Hepatocyte (in vitro differentiated cells): Measurements from ENCODE around the gene HTR3D. TPM values are rescaled to one million over a fixed set of nuclear protein-coding genes. Genes with fewer than 3 reads are reported as not detected.
A peak's percentile ranks its signal among the peaks of the same experiment; 100 is the strongest.
"Not testable (repeated sequence)": the region's sequence is repeated elsewhere in the genome, so short reads cannot be mapped to it uniquely, and the experiment has no call there.

Experiments used
- DNase-seq: peaks from one replicate; pipeline ENCODE4 v3.0.0-alpha.2; 2016; ENCODE audit warnings: low spot score
- H2AFZ ChIP-seq: fragments of 200-600 bp; sonication (generic); 2 replicates; pipeline ENCODE4 v1.6.0; 2016; ENCODE audit warnings: antibody characterized with exemption, mild to moderate bottlenecking
- H3K27ac ChIP-seq: fragments of 200-600 bp; sonication (generic); 2 replicates; pipeline ENCODE4 v1.5.1; 2016; ENCODE audit warnings: mild to moderate bottlenecking
- H3K27me3 ChIP-seq: fragments of 200-600 bp; sonication (generic); 2 replicates; pipeline ENCODE4 v1.6.1; 2016
- H3K36me3 ChIP-seq: fragments of 200-600 bp; sonication (generic); replicated peaks from 2 replicates; pipeline ENCODE4 v1.5.1; 2016; ENCODE audit warnings: low read depth; ENCODE audit not compliant: insufficient read depth
- H3K4me1 ChIP-seq: fragments of 200-600 bp; sonication (generic); 2 replicates; pipeline ENCODE4 v1.5.1; 2016; ENCODE audit warnings: mild to moderate bottlenecking, moderate library complexity; ENCODE audit not compliant: insufficient read depth
- H3K4me2 ChIP-seq: fragments of 200-600 bp; sonication (generic); 2 replicates; pipeline ENCODE4 v1.6.0; 2016
- H3K4me3 ChIP-seq: fragments of 200-600 bp; sonication (generic); 2 replicates; pipeline ENCODE4 v1.5.1; 2016; ENCODE audit warnings: mild to moderate bottlenecking
- H3K79me2 ChIP-seq: fragments of 200-600 bp; sonication (generic); 2 replicates; pipeline ENCODE4 v1.6.0; 2017; ENCODE audit warnings: mild to moderate bottlenecking
- H3K9me2 ChIP-seq: fragments of 200-600 bp; sonication (generic); replicated peaks from 2 replicates; pipeline ENCODE4 v1.6.0; 2017; ENCODE audit warnings: mild to moderate bottlenecking; ENCODE audit not compliant: insufficient read depth
- H3K9me3 ChIP-seq: fragments of 200-600 bp; sonication (generic); 2 replicates; pipeline ENCODE4 v1.5.1; 2016; ENCODE audit warnings: low read depth, mild to moderate bottlenecking
- H4K20me1 ChIP-seq: fragments of 200-600 bp; sonication (generic); 2 replicates; pipeline ENCODE4 v1.6.0; 2016; ENCODE audit warnings: mild to moderate bottlenecking; ENCODE audit not compliant: insufficient read depth, poor library complexity, severe bottlenecking
- CTCF ChIP-seq: fragments of 200-600 bp; sonication (generic); IDR thresholded peaks from 2 replicates; pipeline ENCODE4 v1.5.1; 2016; ENCODE audit warnings: antibody characterized with exemption, mild to moderate bottlenecking; ENCODE audit not compliant: poor library complexity
- EZH2 ChIP-seq: fragments of 200-600 bp; sonication (generic); IDR thresholded peaks from 2 replicates; pipeline ENCODE4 v1.6.1; 2016; ENCODE audit warnings: antibody characterized with exemption, mild to moderate bottlenecking, borderline replicate concordance
- EZH2phosphoT487 ChIP-seq: fragments of 200-600 bp; sonication (generic); IDR thresholded peaks from one replicate; pipeline ENCODE4 v1.6.1; 2018; ENCODE audit warnings: antibody characterized with exemption, mild to moderate bottlenecking, low read depth, moderate library complexity; ENCODE audit not compliant: unreplicated experiment, severe bottlenecking
- WGBS: methylation state at CpG from one replicate; pipeline ENCODE4 v1.1.6; 2016; ENCODE audit warnings: low lambda C conversion rate; ENCODE audit errors: missing lambda C conversion rate; 5-methylcytosine and 5-hydroxymethylcytosine counted together
- polyA plus RNA-seq: library from polyadenylated mRNA; unstranded; fragments of >200 nt; fragmentation: Nextera tagmentation; extraction: Ambion mirVana; gene quantifications from 2 replicates; pipeline ENCODE4 v1.2.1, GENCODE V29; 2016
- total RNA-seq: library from RNA; depleted of rRNA; stranded (reverse); fragments of >200 nt; gene quantifications from 2 replicates; pipeline ENCODE4 v1.2.3, GENCODE V29; 2014

Gene HTR3D
- total and polyA plus RNA-seq, 2 experiments from 2014 or later = not detected

GRCh38 chr3:184003187-184003967 lies 28.2 kb upstream of the HTR3D start:
- Histone ChIP-seq H3K4me3 (no peak overlapping the region), H3K79me2 (peaks cover 26% of the 10 kb centered on the region), H3K9me2 (no peaks in the 10 kb centered on the region), H3K27me3 (no peaks in the 10 kb centered on the region), H3K4me2 (no peak overlapping the region), H3K9me3 (no peaks in the 10 kb centered on the region), H3K4me1 (peaks cover 13% of the 10 kb centered on the region), H2AFZ (no peak overlapping the region), H3K27ac (peak overlapping the region; percentile 38), H3K36me3 (no peaks in the 10 kb centered on the region), H4K20me1 (no peaks in the 10 kb centered on the region)
- WGBS = 58% methylated on average over 5 of the region's 5 CpGs
- no peak for DNase-seq
- TF ChIP-seq CTCF (no peak), EZH2 (no peak), EZH2phosphoT487 (no peak)

GRCh38 chr3:184004476-184004875 lies 27.1 kb upstream of the HTR3D start:
- Histone ChIP-seq H3K79me2 (peaks cover 23% of the 10 kb centered on the region), H3K27me3 (no peaks in the 10 kb centered on the region), H3K4me1 (peaks cover 13% of the 10 kb centered on the region), H3K4me2 (no peak overlapping the region), H4K20me1 (no peaks in the 10 kb centered on the region), H2AFZ (no peak overlapping the region), H3K9me2 (no peaks in the 10 kb centered on the region), H3K9me3 (no peaks in the 10 kb centered on the region), H3K4me3 (no peak overlapping the region), H3K36me3 (no peaks in the 10 kb centered on the region), H3K27ac (peak overlapping the region; percentile 38)
- DNase-seq = peak; percentile 35
- TF ChIP-seq EZH2 (no peak), CTCF (no peak), EZH2phosphoT487 (no peak)
- 74% methylated on average over 2 of the region's 2 CpGs for WGBS

- no peak overlapping the region for H2AFZ ChIP-seq
- TF ChIP-seq EZH2 (no peak), EZH2phosphoT487 (no peak), CTCF (no peak)
- peak overlapping the region; percentile 39 for H3K4me2 ChIP-seq
- H3K4me1 ChIP-seq = peaks cover 13% of the 10 kb centered on the region
- 28% methylated on average over 11 of the region's 11 CpGs for WGBS
- H4K20me1 ChIP-seq = no peaks in the 10 kb centered on the region
- no peaks in the 10 kb centered on the region for H3K36me3 ChIP-seq
- H3K9me3 ChIP-seq = no peaks in the 10 kb centered on the region
- no peak overlapping the region for H3K4me3 ChIP-seq
- no peaks in the 10 kb centered on the region for H3K27me3 ChIP-seq
- H3K79me2 ChIP-seq = peaks cover 11% of the 10 kb centered on the region
- no peaks in the 10 kb centered on the region for H3K9me2 ChIP-seq
- DNase-seq = peak; percentile 86
- H3K27ac ChIP-seq = peak overlapping the region; percentile 72
Observed at GRCh38 chr3:184005941-184006507, 25.5 kb upstream of the HTR3D start.

GRCh38 chr3:184007143-184007813 lies 24.3 kb upstream of the HTR3D start:
- DNase-seq, H3K36me3 ChIP-seq, H3K27ac ChIP-seq, H3K4me2 ChIP-seq, H4K20me1 ChIP-seq, H3K27me3 ChIP-seq, H3K9me2 ChIP-seq, H3K4me3 ChIP-seq, H2AFZ ChIP-seq, H3K9me3 ChIP-seq, H3K79me2 ChIP-seq: not testable (repeated sequence)
- peaks cover 13% of the 10 kb centered on the region for H3K4me1 ChIP-seq
- 98% methylated on average over 11 of the region's 11 CpGs for WGBS
